ENCODE measurements around the gene SRY.
"Not testable (repeated sequence)": the region's sequence is repeated elsewhere in the genome, so short reads cannot be mapped to it uniquely, and the experiment has no call there.

SRY gene

GRCh38 chrY:2787600-2787999 is at the start of gene SRY:
Gene SRY (minus strand): TSS chrY:2787682. CDS start chrY:2787603, 79 bp downstream.
- no peak for DNase-seq (ENCODE audit: low spot score)

GRCh38 chrY:2837078-2837477 is 49.6 kb upstream of the SRY start:
- DNase-seq (ENCODE audit: low spot score), result no peak

GRCh38 chrY:2835230-2835629 is 47.7 kb upstream of the SRY start:
- no peak for DNase-seq (ENCODE audit: low spot score)

DNA sequence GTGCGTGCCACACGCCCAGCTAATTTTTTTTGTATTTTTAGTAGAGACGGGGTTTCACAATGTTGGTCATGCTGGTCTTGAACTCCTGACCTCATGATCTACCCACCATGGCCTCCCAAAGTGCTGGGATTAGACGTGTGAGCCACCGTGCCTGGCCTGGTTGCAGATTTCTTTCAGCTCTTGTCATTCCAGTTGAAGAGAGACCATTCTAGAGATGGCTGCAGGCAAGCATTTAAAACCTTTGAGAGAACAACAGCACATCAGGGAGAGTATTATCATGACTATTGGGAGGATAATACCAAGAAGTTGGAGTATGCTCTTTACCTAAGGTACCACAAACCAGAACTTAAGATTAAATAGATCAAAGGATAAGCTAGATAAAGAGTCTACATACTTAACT is 41.0 kb upstream of the SRY start:
- DNase-seq (ENCODE audit: low spot score), result no peak

DNA sequence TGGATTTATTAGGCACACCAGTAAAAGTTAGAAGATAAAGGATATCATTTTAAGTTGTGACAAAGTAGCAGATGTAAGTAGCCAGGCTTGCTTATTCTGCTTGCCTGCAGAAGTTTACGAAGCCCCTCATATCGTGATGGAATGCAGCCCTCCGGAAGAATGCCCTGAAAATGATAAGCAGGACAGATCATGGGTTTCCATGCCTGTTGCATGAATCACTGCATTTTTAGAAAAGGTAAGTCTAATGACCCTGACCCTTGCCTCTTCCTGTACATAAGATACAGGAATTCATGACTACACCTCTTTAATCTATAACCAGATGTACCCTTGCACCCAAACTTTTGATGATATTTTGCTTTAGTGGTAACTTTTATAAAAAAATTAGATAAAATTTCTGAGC is 37.0 kb upstream of the SRY start:
- DNase-seq (ENCODE audit: low spot score), result no peak

DNA sequence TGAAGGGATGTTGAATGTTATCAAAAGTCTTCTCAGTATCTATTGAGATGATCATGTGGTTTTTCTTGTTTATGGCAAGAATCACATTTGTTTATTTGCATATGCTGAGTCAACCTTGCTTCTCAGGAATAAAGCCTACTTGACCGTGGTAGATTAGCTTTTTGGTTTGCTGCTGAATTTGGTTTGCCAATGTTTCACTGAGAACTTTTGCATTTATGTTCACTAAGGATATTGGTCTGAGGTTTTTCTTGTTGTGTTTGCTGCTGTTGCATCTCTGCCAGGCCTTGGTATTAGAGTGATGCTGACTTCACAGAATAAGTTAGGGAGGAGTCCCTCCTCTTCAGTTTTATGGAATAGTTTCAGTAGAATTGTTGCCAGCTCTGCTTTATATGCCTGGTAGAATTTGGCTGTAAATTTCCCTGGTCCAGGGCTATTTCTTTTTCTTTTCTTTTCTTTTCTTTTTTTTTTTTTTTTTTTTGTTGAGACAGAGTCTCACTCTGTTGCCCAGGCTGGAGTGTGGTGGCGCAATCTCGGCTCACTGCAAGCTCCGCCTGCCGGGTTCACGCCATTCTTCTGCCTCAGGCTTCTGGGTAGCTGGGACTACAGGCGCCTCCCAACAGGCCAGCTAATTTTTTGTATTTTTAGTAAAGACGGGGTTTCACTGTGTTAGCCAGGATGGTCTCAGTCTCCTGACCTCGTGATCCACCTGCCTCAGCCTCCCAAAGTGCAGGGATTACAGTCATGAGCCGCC is 29.8 kb upstream of the SRY start:
- DNase-seq (ENCODE audit: low spot score), result not testable (repeated sequence)

- no peak for DNase-seq (ENCODE audit: low spot score)
These were observed 12.8 kb upstream of the SRY start for GRCh38 chrY:2800246-2800645.

- no peak for DNase-seq (ENCODE audit: low spot score)
These were observed 10.5 kb upstream of the SRY start for GRCh38 chrY:2797991-2798390.

DNA sequence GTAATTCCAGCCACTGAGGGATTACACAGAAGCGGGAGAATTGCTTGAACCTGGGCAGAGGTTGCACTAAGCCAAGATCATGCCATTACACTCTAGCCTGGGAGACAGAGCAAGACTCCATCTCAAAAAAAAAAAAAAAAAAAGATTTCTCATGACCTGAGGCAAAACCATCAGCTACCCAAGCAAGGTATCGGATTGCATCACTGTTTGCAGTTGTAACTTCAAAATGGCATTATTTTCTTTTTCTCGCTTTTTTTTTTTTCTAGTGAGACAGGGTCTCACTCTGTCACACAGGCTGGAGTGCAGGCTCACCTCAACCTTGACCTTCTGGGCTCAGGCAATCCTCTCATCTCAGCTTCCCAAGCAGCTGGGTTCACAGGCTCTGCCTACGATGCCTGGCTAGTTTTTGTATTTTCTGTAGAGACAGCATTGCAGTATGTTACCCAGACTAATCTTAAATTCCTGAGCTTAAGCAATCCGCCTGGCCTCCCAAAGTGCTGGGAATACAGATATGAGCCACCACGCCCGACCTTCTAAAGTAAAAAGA is 9.6 kb upstream of the SRY start:
- no peak for DNase-seq (ENCODE audit: low spot score)

DNA sequence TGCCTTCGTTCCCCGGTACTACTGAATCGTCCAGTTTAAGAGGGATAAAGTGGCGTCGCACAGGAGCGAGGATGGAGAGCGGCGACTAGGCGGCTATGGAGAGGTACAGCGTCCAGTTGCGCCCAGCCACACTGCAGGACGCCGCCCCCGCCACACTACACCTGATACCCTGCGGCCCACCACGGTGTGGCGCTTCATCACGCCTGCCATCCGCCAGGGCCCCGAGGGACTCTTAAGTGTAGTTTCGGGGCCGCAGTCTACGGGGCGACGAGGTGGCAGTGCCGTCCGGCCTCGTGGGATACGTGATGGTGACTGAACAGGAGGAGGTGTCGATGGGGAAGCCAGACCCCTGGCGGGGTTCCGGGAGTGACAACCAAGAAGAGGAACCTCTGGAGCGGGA is 2.3 kb upstream of the SRY start:
- DNase-seq (ENCODE audit: low spot score), result no peak

DNA sequence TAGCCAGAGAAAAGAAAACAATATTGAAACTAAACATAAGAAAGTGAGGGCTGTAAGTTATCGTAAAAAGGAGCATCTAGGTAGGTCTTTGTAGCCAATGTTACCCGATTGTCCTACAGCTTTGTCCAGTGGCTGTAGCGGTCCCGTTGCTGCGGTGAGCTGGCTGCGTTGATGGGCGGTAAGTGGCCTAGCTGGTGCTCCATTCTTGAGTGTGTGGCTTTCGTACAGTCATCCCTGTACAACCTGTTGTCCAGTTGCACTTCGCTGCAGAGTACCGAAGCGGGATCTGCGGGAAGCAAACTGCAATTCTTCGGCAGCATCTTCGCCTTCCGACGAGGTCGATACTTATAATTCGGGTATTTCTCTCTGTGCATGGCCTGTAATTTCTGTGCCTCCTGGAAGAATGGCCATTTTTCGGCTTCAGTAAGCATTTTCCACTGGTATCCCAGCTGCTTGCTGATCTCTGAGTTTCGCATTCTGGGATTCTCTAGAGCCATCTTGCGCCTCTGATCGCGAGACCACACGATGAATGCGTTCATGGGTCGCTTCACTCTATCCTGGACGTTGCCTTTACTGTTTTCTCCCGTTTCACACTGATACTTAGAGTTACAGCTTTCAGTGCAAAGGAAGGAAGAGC is 488 bp downstream of the SRY start:
- no peak for DNase-seq (ENCODE audit: low spot score)

Data from HuH-7 (cell line).